Stimulated activated CD8-positive, alpha-beta memory T cell treated with anti-CD3 and anti-CD28 coated beads, Interleukin-12 subunit alpha, Interleukin-12 subunit beta, amount 100 ng/mL, for 1 hour (primary cell): ENCODE data around the gene DLK2.

Experiments
- DNase-seq: peaks from one replicate; pipeline ENCODE4 v3.0.0-alpha.2; 2020; ENCODE audit warnings: low read depth

The DLK2 gene

GRCh38 chr6:43453831-43454230 lies 1.5 kb downstream of the DLK2 start:
- no peak for DNase-seq

- no peak for DNase-seq
These were observed 2.5 kb downstream of the DLK2 start for GRCh38 chr6:43452896-43453295.

- no peak for DNase-seq
These were observed 3.4 kb downstream of the DLK2 start for GRCh38 chr6:43451939-43452338.

GRCh38 chr6:43451348-43451747 lies 4.0 kb downstream of the DLK2 start:
- DNase-seq = no peak

- no peak for DNase-seq
These were observed 4.6 kb downstream of the DLK2 start for GRCh38 chr6:43450699-43451131.

- no peak for DNase-seq
These were observed 6.4 kb downstream of the DLK2 start for GRCh38 chr6:43448916-43449315.

- DNase-seq = no peak
These were observed 7.7 kb downstream of the DLK2 start for GRCh38 chr6:43447604-43448003.

GRCh38 chr6:43445576-43445975 lies 9.8 kb downstream of the DLK2 start:
- no peak for DNase-seq

- no peak for DNase-seq
These were observed 10.8 kb downstream of the DLK2 start for GRCh38 chr6:43444582-43444981.

- no peak for DNase-seq
These were observed 11.3 kb downstream of the DLK2 start for GRCh38 chr6:43444036-43444435.

GRCh38 chr6:43442935-43443334 lies 12.4 kb downstream of the DLK2 start:
- no peak for DNase-seq

- no peak for DNase-seq
These were observed 17.6 kb downstream of the DLK2 start for GRCh38 chr6:43437700-43438099.

- no peak for DNase-seq
These were observed 18.6 kb downstream of the DLK2 start for GRCh38 chr6:43436577-43437282.

GRCh38 chr6:43435682-43436437 lies 19.5 kb downstream of the DLK2 start:
- DNase-seq = no peak

GRCh38 chr6:43434943-43435342 lies 20.4 kb downstream of the DLK2 start:
- DNase-seq = no peak

- no peak for DNase-seq
These were observed 21.1 kb downstream of the DLK2 start for GRCh38 chr6:43434001-43434840.

GRCh38 chr6:43433148-43433547 lies 22.2 kb downstream of the DLK2 start:
- DNase-seq = no peak

GRCh38 chr6:43432009-43432945 lies 23.1 kb downstream of the DLK2 start:
- no peak for DNase-seq

- DNase-seq = no peak
These were observed 26.5 kb downstream of the DLK2 start for GRCh38 chr6:43428874-43429273.

- no peak for DNase-seq
These were observed 27.2 kb downstream of the DLK2 start for GRCh38 chr6:43428112-43428570.

- peak; percentile 91 for DNase-seq
These were observed 27.8 kb downstream of the DLK2 start, which contains the start of gene ABCC10 for GRCh38 chr6:43427406-43428111. Gene ABCC10 (plus strand): TSS chr6:43427541. CDS start chr6:43427979, 438 bp downstream.
